NCI-H526 (cell line): ENCODE measurements around the gene SH3TC1.

Experiments used
- DNase-seq, 2 experiments: peaks; one replicate each; lab custom pipeline; 2025; lab: John Stamatoyannopoulos, UW

SH3TC1 gene

GRCh38 chr4:8289151-8289750 is 90.2 kb downstream of the SH3TC1 start:
- DNase-seq: no peak

DNA sequence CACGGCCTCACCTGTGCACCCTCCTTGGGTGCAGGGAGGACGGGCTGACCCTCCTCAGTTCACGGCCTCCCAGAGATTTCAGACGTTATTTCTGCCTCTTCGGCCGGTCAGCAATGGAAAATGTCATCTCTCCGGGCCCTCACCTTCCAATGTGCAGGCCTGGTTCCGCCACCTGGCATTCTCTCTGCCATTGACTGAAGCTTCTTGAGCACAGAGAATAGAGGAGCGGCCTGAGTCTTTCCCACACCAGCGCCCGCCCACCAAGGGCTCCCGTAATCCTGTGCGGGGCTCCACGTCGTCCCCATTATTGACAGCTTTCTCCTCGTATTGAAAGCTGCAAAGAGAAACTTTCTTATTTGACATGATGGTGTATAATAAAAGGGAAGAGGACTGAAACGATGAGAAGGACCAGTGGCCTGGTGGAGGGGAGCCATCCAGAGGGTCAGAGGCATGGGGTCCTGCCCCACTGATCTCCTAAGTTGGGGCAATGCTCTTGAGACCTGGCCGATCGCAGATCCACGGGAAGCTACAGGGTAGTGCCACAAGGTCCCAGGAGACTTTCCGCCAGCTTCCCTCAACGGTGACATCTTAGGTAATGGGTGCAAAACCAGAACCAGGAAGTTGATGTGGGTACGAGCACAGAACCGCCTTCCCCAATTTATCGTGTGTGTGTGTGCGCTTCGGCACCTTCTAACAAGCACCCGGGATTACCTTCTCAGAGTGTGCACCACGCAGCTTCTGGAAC is 91.0 kb downstream of the SH3TC1 start:
- DNase-seq: no peak

DNA sequence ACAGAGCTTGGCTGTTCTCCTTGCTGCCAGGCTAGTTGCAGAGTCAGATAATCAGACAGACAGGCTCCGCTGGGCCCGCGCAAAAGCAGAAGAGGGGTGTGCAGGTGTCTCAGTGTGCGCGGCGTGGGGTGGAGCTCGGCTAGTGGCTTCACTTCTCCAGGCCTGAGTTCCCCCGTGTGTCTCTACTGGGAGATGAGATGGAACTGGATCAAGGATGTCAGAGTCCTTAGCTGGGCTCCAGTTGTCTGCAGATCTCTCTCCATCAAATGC is 91.5 kb downstream of the SH3TC1 start:
- no peak for DNase-seq
